ENCODE results near the gene CATSPERE.
"Not testable (repeated sequence)": the region's sequence is repeated elsewhere in the genome, so short reads cannot be mapped to it uniquely, and the experiment has no call there.

Gene CATSPERE

GRCh38 chr1:244636488-244637259 is 175.6 kb downstream of the CATSPERE start:
- DNase-seq (ENCODE audit: low spot score), result no peak

GRCh38 chr1:244639561-244639960 is 178.5 kb downstream of the CATSPERE start:
- DNase-seq (ENCODE audit: low spot score), result no peak

DNA sequence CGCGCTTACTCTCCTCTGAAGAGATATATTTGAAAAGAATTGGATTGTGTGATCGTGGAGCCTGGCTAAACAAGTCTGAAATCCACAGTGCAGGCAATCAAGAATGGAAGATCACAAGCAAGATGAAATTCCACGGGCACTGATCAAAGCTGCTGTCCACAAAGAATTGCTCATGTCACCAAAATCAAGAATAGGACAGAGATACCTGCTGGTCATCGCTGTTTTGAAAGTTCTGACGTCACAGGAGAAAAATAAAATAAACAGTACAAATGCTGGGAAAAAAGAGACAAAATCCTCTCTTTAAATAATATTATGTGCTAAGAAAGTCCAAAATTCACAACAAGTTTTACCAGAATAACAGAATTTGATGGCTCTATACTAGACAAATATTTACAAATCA is 179.8 kb downstream of the CATSPERE start:
- no peak for DNase-seq (ENCODE audit: low spot score)

GRCh38 chr1:244642526-244642925 is 181.5 kb downstream of the CATSPERE start:
- no peak for DNase-seq (ENCODE audit: low spot score)

DNA sequence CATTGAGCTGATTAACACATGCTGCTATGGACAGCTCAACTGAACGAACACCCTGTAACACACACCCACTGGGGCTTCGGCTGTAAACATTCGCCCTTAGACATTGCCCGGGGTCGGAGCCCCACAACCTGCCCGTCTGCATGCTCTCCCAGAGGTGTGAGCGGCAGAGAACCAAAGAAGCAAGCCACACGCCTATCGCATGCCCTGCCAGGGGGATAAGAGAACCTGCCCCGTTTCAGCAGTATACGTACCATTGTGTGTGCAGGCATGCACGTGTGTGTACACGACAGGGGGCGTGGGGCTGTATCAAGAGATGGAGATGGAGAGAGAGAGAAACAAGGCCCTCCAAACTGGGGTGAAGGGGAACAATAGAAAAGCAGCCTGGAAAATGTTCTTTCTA is 181.9 kb downstream of the CATSPERE start:
- DNase-seq (ENCODE audit: low spot score), result no peak

GRCh38 chr1:244645414-244645813 is 184.3 kb downstream of the CATSPERE start:
- DNase-seq (ENCODE audit: low spot score), result no peak

DNA sequence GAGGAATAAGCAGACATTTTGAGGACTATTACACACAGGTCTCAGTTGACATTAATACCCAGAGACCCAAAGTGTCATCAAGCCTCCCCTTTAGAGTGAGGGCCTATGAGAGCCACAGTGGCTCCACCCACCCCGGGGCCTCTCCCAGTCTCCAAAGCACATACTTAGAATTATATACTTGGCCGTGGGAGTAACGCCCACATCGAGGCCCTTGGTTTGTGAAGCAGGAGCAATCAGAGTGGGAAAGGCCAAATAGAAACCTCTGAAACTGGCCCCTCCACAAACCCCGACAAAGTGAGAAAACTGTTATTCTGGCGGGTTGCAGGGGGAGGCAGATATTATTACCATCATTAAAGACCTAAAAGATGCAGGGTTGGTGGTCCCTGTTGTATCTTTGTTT is 184.8 kb downstream of the CATSPERE start:
- no peak for DNase-seq (ENCODE audit: low spot score)

DNA sequence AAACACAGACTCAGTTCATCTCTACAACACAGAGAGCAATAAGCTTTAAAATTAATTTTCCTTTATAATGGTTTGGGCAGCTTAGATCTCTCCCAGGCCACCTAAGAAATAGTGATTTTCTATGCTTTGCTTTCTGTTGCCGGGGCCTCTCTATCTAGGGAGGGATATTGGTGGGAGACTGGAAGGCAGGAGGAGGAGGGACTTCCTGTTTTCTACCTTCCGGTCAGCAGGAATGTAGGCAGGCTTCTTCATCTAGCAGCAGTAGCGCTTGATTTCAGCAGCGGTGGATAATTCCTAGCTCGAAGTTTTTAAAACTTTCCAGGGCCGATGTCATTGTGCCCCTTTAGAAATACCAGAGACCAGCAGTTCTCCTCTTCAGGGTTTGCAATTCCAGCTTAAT is 186.7 kb downstream of the CATSPERE start:
- DNase-seq (ENCODE audit: low spot score), result no peak

DNA sequence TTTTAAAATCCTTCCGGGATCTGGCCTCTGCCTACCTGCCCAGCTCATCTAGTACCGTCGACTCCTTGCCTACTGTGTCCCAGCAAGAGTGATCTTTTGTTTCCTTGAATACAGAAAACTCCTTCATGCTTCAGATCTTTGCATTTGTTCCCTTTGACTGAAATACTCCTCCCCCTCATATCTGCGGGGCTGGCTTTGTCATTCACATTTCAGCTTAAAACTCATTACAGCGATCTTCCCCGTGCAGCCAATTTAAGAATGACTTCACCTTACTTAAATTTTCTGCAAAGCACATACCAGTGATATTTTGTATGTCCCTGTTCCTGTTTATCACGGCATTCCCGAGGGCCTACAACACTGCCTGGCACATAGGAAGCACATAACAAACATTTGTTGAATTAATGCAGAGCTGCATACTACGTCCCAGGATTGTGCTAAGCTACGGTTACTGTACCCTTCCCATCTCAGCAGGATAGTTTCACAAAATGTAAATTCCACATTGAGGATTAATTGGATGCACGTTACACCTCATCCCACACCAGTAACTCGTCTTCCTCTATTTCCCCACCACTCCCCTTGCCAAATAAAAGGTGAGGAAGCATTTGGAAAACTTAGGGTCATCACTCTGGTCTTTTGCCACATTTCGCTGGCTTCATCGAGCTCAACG is 191.0 kb downstream of the CATSPERE start:
- DNase-seq (ENCODE audit: low spot score), result peak; percentile 6

DNA sequence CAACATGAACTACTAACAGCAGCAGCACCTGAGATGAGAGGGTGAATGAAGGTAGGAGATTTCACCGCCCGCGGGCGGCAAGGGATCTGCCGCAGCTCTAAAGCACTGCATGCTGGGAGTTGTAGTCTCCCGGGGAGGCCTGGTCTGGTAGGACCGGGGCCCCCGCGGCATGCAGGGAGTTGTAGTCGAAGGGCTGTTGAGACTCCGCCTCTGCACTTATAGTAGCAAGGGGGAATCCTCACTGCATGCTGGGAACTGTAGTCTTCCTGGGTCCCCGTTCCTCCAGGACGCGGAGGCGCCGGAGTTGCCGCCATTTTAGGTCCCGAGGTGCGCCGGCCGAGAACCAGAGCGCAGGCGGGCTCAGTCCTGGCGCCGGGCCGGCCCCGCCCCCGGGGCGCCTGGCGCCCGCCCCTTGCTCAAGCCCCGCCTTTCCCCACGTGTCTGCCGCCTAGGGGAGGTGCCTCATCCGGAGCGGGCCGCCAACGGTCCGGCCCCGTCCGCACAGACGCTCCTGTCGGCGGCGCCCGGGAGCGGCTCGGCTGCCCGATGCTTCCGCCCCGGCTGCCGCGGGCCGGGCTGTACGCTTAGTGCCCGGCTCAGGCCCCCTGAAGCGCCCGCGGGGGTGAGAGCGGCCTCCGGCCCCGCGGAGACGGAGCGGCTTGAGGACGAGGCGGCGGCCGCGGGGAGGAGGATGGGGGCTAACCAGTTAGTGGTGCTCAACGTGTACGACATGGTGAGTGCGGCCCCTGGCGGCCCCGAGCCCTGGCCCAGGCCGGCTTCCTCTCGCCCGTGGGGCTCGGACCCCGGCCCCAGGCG is 191.8 kb downstream of the CATSPERE start, which contains the start of gene DESI2:
DESI2 (plus strand) TSS at position 504 of the 816 bp plus-strand sequence; CDS start at position 692, 188 bp downstream.
- peak; percentile 99 for DNase-seq (ENCODE audit: low spot score)

- peak; percentile 36 for DNase-seq (ENCODE audit: low spot score)
Observed at GRCh38 chr1:244653439-244654107, 192.5 kb downstream of the CATSPERE start.

DNA sequence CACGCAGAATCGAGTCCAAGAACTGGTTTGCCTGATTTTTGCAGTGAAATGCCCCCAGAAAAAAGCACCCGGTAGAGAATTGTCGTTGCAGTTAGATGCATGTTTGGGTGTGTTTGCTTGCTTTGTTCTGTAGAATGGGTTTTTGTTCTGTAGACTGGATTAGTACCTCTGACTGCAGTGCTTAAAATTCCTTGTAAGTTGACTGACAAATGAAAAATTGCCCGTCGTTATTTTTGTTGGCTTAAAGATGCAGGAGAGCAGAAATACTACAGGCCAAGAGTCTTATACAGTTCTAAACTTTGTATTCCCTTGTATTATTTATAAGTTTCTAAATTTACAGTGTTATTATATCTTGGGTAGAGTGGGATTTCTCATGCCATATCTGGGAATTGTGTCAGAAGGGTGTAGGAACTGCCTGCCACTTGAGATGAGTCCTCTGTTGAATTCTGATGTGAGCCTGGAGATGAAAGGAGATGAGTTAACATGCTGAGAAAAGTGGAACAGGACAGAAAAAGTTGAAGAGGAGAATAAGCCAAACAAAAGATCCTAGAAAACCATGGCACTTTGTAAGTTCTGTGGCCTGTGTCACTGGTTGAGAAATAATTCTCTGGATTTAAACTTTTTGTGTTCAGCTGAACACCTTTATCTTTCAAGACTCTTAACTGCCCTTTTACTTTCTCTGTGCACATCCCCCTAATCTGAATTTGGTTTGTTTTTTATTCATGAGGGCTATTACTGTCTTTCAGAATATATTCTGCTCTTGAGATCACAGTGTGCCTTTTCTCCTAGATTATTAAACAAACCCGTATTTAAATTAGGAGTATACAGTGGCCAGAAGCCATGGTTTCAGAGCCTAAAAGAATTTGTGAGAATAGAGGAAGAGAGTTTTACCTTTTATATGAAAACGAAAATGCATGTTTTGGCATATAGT is 193.3 kb downstream of the CATSPERE start:
- no peak for DNase-seq (ENCODE audit: low spot score)

DNA sequence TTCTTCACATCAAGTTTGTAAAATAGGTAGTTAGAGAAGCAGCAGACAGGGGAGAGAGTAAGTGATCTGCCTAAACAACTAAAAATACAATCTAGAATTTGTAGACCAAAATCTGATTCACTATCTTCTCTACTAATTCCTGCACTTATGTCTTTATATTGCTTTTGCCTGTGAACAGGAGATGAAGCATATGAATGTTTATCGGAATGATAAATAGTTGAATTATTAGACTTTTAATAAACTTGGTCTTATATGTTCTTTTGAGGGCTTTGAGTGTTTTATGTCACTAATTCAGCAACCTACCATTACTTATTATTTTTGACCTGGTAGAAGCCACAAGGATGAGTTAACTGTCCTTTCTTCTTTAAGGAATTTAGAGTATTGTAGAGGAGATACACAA is 194.1 kb downstream of the CATSPERE start:
- DNase-seq (ENCODE audit: low spot score), result no peak

- no peak for DNase-seq (ENCODE audit: low spot score)
Observed at GRCh38 chr1:244657421-244657820, 196.3 kb downstream of the CATSPERE start.

- DNase-seq (ENCODE audit: low spot score), result no peak
Observed at GRCh38 chr1:244659694-244660093, 198.6 kb downstream of the CATSPERE start.

GRCh38 chr1:244660595-244660994 is 199.5 kb downstream of the CATSPERE start:
- DNase-seq (ENCODE audit: low spot score), result no peak

DNA sequence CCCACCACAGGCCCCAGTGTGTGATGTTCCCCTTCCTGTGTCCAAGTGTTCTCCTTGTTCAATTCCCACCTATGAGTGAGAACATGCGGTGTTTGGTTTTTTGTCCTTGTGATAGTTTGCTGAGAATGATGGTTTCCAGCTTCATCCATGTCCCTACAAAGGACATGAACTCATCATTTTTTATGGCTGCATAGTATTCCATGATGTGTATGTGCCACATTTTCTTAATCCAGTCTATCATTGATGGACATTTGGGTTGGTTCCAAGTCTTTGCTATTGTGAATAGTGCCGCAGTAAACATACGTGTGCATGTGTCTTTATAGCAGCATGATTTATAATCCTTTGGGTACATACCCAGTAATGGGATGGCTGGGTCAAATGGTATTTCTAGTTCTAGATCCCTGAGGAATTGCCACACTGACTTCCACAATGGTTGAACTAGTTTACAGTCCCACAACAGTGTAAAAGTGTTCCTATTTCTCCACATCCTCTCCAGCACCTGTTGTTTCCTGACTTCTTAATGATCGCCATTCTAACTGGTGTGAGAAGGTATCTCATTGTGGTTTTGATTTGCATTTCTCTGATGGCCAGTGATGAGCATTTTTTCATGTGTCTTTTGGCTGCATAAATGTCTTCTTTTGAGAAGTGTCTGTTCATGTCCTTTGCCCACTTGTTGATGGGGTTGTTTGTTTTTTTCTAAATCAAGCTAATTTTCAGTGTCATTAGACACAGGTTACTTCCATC is 200.7 kb downstream of the CATSPERE start:
- not testable (repeated sequence) for DNase-seq (ENCODE audit: low spot score)

- DNase-seq (ENCODE audit: low spot score), result no peak
Observed at GRCh38 chr1:244662599-244662998, 201.5 kb downstream of the CATSPERE start.

DNA sequence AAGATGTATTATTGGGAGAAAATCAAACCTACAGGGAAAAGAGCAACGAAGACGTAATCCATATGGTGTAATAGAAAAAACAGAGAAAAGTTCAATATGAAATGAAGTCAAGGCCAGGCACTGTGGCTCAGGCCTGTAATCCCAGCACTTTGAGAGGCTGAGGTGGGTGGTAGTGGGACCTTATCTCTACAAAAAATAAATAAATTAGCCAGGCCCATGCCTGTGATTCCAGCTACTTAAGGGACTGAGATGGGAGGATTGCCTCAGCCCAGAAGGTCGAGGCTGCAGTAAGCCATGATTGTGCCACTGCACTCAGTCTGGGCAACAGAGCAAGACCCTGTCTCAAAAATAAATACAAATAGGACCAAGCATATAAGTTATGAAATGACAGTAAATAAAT is 203.3 kb downstream of the CATSPERE start:
- DNase-seq (ENCODE audit: low spot score), result no peak

GRCh38 chr1:244665771-244666217 is 204.7 kb downstream of the CATSPERE start:
- peak; percentile 11 for DNase-seq (ENCODE audit: low spot score)

All from SW480 (cell line).